OCI-M2 (cell line): ENCODE measurements around the gene WWC1.
"Not testable (repeated sequence)": the region's sequence is repeated elsewhere in the genome, so short reads cannot be mapped to it uniquely, and the experiment has no call there.

Experiments
- DNase-seq: peaks from one replicate; lab custom pipeline; 2025; ENCODE audit not compliant: unreplicated experiment; lab: John Stamatoyannopoulos, UW

Gene WWC1

GRCh38 chr5:168307925-168308584, 16.6 kb downstream of the WWC1 start:
- no peak for DNase-seq

GRCh38 chr5:168308976-168309598, 17.6 kb downstream of the WWC1 start:
- DNase-seq = no peak

GRCh38 chr5:168310541-168310940, 19.1 kb downstream of the WWC1 start:
- DNase-seq = not testable (repeated sequence)

GRCh38 chr5:168311061-168311566, 19.7 kb downstream of the WWC1 start:
- DNase-seq = no peak

- DNase-seq = no peak
Observed at GRCh38 chr5:168312606-168313295, 21.3 kb downstream of the WWC1 start.

GRCh38 chr5:168313596-168314204, 22.3 kb downstream of the WWC1 start:
- DNase-seq = no peak

GRCh38 chr5:168314735-168315411, 23.4 kb downstream of the WWC1 start:
- no peak for DNase-seq

GRCh38 chr5:168315416-168316138, 24.1 kb downstream of the WWC1 start:
- DNase-seq = no peak

GRCh38 chr5:168316139-168316578, 24.7 kb downstream of the WWC1 start:
- no peak for DNase-seq

GRCh38 chr5:168317096-168317520, 25.7 kb downstream of the WWC1 start:
- DNase-seq = no peak

GRCh38 chr5:168317521-168318147, 26.2 kb downstream of the WWC1 start:
- DNase-seq = no peak

- no peak for DNase-seq
Observed at GRCh38 chr5:168318240-168318639, 26.8 kb downstream of the WWC1 start.

- DNase-seq = no peak
Observed at GRCh38 chr5:168319774-168320173, 28.3 kb downstream of the WWC1 start.

GRCh38 chr5:168320805-168321204, 29.4 kb downstream of the WWC1 start:
- DNase-seq = no peak

- no peak for DNase-seq
Observed at GRCh38 chr5:168324859-168325630, 33.6 kb downstream of the WWC1 start.

GRCh38 chr5:168327019-168327421, 35.6 kb downstream of the WWC1 start:
- no peak for DNase-seq

GRCh38 chr5:168327451-168327850, 36.0 kb downstream of the WWC1 start:
- no peak for DNase-seq

- DNase-seq = no peak
Observed at GRCh38 chr5:168327994-168328393, 36.5 kb downstream of the WWC1 start.

- peak; percentile 1 for DNase-seq
Observed at GRCh38 chr5:168328814-168329213, 37.4 kb downstream of the WWC1 start.
